Endothelial cell of umbilical vein (primary cell): ENCODE results near the gene EPB41L4B. TPM values are rescaled to one million over a fixed set of nuclear protein-coding genes. Genes with fewer than 3 reads are reported as not detected.

Source experiments
- BruUV-seq: library from RNA; stranded (reverse); fragments of 400-500 nt; replicated peaks from 2 replicates; lab custom pipeline; 2021; lab: Mats Ljungman, UMichigan
- CTCF ChIA-PET: fragments of 300-600, 350-600 bp; sonication (Branson Sonifier 250); formaldehyde crosslinking; loops from one replicate; lab custom pipeline; 2021; ENCODE audit warnings: antibody characterized with exemption, inconsistent platforms; lab: Charles Lee
- POLR2A ChIA-PET: fragments of 300-600, 350-600 bp; sonication (Branson Sonifier 250); formaldehyde crosslinking; loops from one replicate; lab custom pipeline; 2021; ENCODE audit warnings: antibody characterized with exemption, inconsistent platforms; lab: Charles Lee
- DNase-seq: peaks from one replicate; pipeline ENCODE4 v3.0.0-alpha.2; 2011; ENCODE audit warnings: low read depth, low spot score
- FAIRE-seq: peaks from 2 replicates; lab custom pipeline; 2011; peaks lifted over from hg19 to GRCh38; lab: Jason Lieb, UNC
- H2AFZ ChIP-seq: 2 replicates; pipeline ENCODE4 v1.6.0; 2012; ENCODE audit warnings: low read depth, low read length, control low read depth, inconsistent platforms
- H3K27ac ChIP-seq: 2 replicates; pipeline ENCODE4 v1.5.1; 2011; ENCODE audit warnings: low read depth, mild to moderate bottlenecking, control low read depth, low read length, moderate library complexity; ENCODE audit not compliant: insufficient read depth
- H3K27me3 ChIP-seq, 2 experiments: 2 replicates each; pipeline versions ENCODE4 v1.6.0 to v1.6.1; 2011; ENCODE audit warnings: low read length in 2 of 2, mixed read lengths in 1 of 2; ENCODE audit not compliant: control insufficient read depth in 2 of 2, insufficient read depth in 2 of 2
- H3K36me3 ChIP-seq, 2 experiments: 2 replicates in 1 of 2; 3 replicates in 1 of 2; pipeline ENCODE4 v1.5.1; 2011; ENCODE audit warnings: low read length in 2 of 2, mild to moderate bottlenecking in 1 of 2, moderate library complexity in 1 of 2; ENCODE audit not compliant: control insufficient read depth in 2 of 2, insufficient read depth in 2 of 2; ENCODE audit errors: extremely low read depth in 1 of 2
- H3K4me1 ChIP-seq: 3 replicates; pipeline ENCODE4 v1.5.1; 2011; ENCODE audit warnings: mild to moderate bottlenecking, low read length; ENCODE audit not compliant: control insufficient read depth, insufficient read depth; ENCODE audit errors: extremely low read depth
- H3K4me2 ChIP-seq: 2 replicates; pipeline ENCODE4 v1.6.1; 2011; ENCODE audit warnings: low read length, control low read depth, mixed read lengths; ENCODE audit not compliant: insufficient read depth
- H3K4me3 ChIP-seq, 3 experiments: fragments of 200-600 bp in 1 of 3; sonication (generic), shearing (Covaris generic) in 1 of 3; replicated peaks in 1 of 3; 2 replicates each; pipeline ENCODE4 v1.5.1; 2011 to 2016; ENCODE audit warnings: control low read depth in 3 of 3, low read length in 3 of 3, mild to moderate bottlenecking in 2 of 3, inconsistent platforms in 1 of 3, low read depth in 1 of 3, moderate library complexity in 1 of 3; ENCODE audit not compliant: insufficient read depth in 1 of 3
- H3K79me2 ChIP-seq: 2 replicates; pipeline ENCODE4 v1.6.0; 2012; ENCODE audit warnings: low read length, inconsistent platforms; ENCODE audit not compliant: control insufficient read depth, insufficient read depth
- H3K9ac ChIP-seq: replicated peaks from 2 replicates; pipeline ENCODE3; 2011; ENCODE audit warnings: low read length, control low read depth; ENCODE audit not compliant: insufficient read depth; ENCODE audit errors: extremely low read depth
- H3K9me1 ChIP-seq: replicated peaks from 3 replicates; pipeline ENCODE4 v1.6.0; 2011; ENCODE audit warnings: mild to moderate bottlenecking, low read length; ENCODE audit not compliant: control insufficient read depth, insufficient read depth; ENCODE audit errors: extremely low read depth
- H3K9me3 ChIP-seq: replicated peaks from 2 replicates; pipeline ENCODE4 v1.5.1; 2012; ENCODE audit warnings: low read length, inconsistent platforms; ENCODE audit not compliant: control insufficient read depth, insufficient read depth
- H4K20me1 ChIP-seq: replicated peaks from 2 replicates; pipeline ENCODE3; 2011; ENCODE audit warnings: mild to moderate bottlenecking, low read length; ENCODE audit not compliant: control insufficient read depth, insufficient read depth; ENCODE audit errors: extremely low read depth
- CTCF ChIP-seq, 2 donors: IDR thresholded peaks; 1 replicate in 1 of 2; 2 replicates in 1 of 2; pipeline ENCODE4 v1.5.1; 2011; ENCODE audit warnings: low read length in 2 of 2, mild to moderate bottlenecking in 2 of 2, moderate library complexity in 2 of 2, control low read depth in 1 of 2, inconsistent platforms in 1 of 2, low read depth in 1 of 2; ENCODE audit not compliant: insufficient read depth in 1 of 2; ENCODE audit errors: extremely low read depth in 1 of 2
- EZH2 ChIP-seq: IDR thresholded peaks from 2 replicates; pipeline ENCODE4 v1.6.1; 2012; ENCODE audit warnings: borderline replicate concordance, low read depth, mild to moderate bottlenecking, moderate library complexity, low read length, inconsistent platforms; ENCODE audit not compliant: severe bottlenecking
- FOS ChIP-seq: IDR thresholded peaks from 2 replicates; pipeline ENCODE4 v1.6.1; 2011; ENCODE audit warnings: mild to moderate bottlenecking, low read length, moderate library complexity, borderline replicate concordance; ENCODE audit not compliant: insufficient read depth
- GATA2 ChIP-seq: IDR thresholded peaks from 2 replicates; pipeline ENCODE4 v1.7.0; 2011; ENCODE audit warnings: low read depth, mild to moderate bottlenecking, moderate library complexity, mixed read lengths, low read length; ENCODE audit not compliant: insufficient read length, insufficient read depth
- JUN ChIP-seq: IDR thresholded peaks from 2 replicates; pipeline ENCODE4 v1.6.1; 2011; ENCODE audit warnings: borderline replicate concordance, low read depth; ENCODE audit not compliant: insufficient read length, insufficient read depth
- MAX ChIP-seq: IDR thresholded peaks from 2 replicates; pipeline ENCODE4 v1.6.1; 2011; ENCODE audit not compliant: insufficient read depth, insufficient read length
- MYC ChIP-seq: IDR thresholded peaks from one replicate; pipeline ENCODE4 v1.6.1; 2011; ENCODE audit warnings: mild to moderate bottlenecking, low read depth, low read length
- POLR2A ChIP-seq: IDR thresholded peaks from 2 replicates; pipeline ENCODE4 v1.6.1; 2012; ENCODE audit warnings: low read depth, mild to moderate bottlenecking, control low read depth, low read length
- POLR2AphosphoS5 ChIP-seq: IDR thresholded peaks from 2 replicates; pipeline ENCODE4 v1.6.1; 2012; ENCODE audit warnings: low read depth, mild to moderate bottlenecking, control low read depth, low read length, moderate library complexity; ENCODE audit not compliant: insufficient read depth
- dilution Hi-C: fragments of 300-500 bp; cut with MboI; formaldehyde crosslinking; loops from one replicate; pipeline ENCODE4 v1.15.0; 2019; ENCODE audit warnings: low sequenced_read_pairs; ENCODE audit not compliant: extremely low pct_ligation_motif_present
- intact Hi-C: fragments of 100-400 bp; cut with micrococcal nuclease; formaldehyde crosslinking; loops from one replicate; pipeline ENCODE4 v1.10.0; 2022
- polyA plus RNA-seq, 4 experiments: library from polyadenylated mRNA; depleted of rRNA in 3 of 4; stranded (reverse) in 3 of 4; unstranded in 1 of 4; fragments of >200 nt; gene quantifications; 2 replicates each; pipeline versions ENCODE4 v1.2.1 to v1.2.3, GENCODE V29; 2011 to 2012; ENCODE audit warnings: missing spikeins in 1 of 4
- total RNA-seq: library from RNA; stranded (reverse); gene quantifications from 2 replicates; pipeline ENCODE4 v1.2.3, GENCODE V29; 2021

The EPB41L4B gene
- total and polyA plus RNA-seq, 2 donors (not counting 3 experiments of a cell fraction or from before 2014, with no cell fraction given) = 0.10 to 0.15 TPM

- intact Hi-C loops = no loop called here
- POLR2A ChIA-PET = no interaction called here
- no peaks in the 10 kb centered on the region for H3K9me1 ChIP-seq
- H3K4me3 ChIP-seq = no peak overlapping the region
- H3K9me3 ChIP-seq = no peaks in the 10 kb centered on the region
- H3K9ac ChIP-seq = no peak overlapping the region
- CTCF ChIA-PET = interaction anchor here (0.8 to 1.4 kb wide), 4 partner anchors 8 to 47 kb away, joined by 3 to 4 read pairs (median 3); no protein-coding TSS in a partner anchor
- BruUV-seq = no TSS peak
- H3K27me3 ChIP-seq = peaks cover 8 to 9% of the 10 kb centered on the region in 2 experiments
- no peak for FAIRE-seq
- no peak for DNase-seq
- no peak overlapping the region for H3K27ac ChIP-seq
- dilution Hi-C loops = no loop called here
- no peak overlapping the region for H2AFZ ChIP-seq
- no peak for TF ChIP-seq MYC
- no peak for TF ChIP-seq POLR2AphosphoS5
- no peak for TF ChIP-seq JUN
- TF ChIP-seq CTCF (IDR thresholded peaks at IDR 0.05; ENCODE audit: extremely low read depth in 1 of 2, insufficient read depth in 1 of 2, low read depth in 1 of 2, low read length in 2 of 2) = no peak
- no peak for TF ChIP-seq FOS
- TF ChIP-seq POLR2A = no peak
- no peak for TF ChIP-seq MAX
- TF ChIP-seq EZH2 = no peak
- TF ChIP-seq GATA2 = no peak
- H4K20me1 ChIP-seq = no peaks in the 10 kb centered on the region
- no peaks in the 10 kb centered on the region for H3K4me1 ChIP-seq
- H3K79me2 ChIP-seq = no peaks in the 10 kb centered on the region
- no peaks in the 10 kb centered on the region for H3K36me3 ChIP-seq
- no peak overlapping the region for H3K4me2 ChIP-seq
These were observed 91.2 kb downstream of the EPB41L4B start for GRCh38 chr9:109229682-109230081.
